ENCODE data around the gene PLA2G2E.
"Not testable (repeated sequence)": the region's sequence is repeated elsewhere in the genome, so short reads cannot be mapped to it uniquely, and the experiment has no call there.

Gene PLA2G2E

DNA sequence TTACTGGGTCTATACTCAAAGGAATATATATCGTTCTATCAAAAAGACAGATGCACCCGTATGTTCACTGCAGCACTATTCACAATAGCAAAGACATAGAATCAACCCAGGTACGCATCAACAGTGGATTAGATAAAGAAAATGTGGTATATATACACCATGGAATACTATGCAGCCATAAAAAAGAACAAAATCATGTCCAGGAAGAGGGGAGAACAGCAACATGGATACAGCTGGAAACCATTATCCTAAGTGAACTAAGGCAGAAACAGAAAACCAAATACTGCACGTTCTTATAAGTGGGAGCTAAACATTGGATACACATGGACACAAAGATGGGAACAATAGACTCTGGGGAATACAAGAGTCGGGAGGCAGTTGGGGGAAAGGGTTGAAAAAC, 42.6 kb downstream of the PLA2G2E start:
- not testable (repeated sequence) for DNase-seq

DNA sequence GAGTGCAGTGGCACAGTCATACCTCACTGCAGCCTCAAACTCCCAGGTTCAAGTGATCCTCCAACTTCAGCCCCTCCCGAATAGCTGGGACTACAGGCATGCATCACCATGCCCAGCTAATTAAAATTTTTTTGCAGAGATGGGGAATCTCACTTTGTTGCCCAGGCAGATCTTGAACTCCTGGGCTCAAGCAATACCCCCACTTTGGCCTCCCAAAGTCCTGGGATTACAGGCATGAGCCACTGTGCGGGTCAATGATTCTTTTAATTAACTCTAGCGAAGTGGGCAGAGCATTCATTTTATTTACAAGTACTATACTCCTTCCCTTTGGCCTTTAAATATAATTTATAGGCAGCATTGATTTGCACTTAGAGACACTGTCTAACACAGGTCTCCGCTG, 43.8 kb downstream of the PLA2G2E start:
- DNase-seq, result no peak

DNA sequence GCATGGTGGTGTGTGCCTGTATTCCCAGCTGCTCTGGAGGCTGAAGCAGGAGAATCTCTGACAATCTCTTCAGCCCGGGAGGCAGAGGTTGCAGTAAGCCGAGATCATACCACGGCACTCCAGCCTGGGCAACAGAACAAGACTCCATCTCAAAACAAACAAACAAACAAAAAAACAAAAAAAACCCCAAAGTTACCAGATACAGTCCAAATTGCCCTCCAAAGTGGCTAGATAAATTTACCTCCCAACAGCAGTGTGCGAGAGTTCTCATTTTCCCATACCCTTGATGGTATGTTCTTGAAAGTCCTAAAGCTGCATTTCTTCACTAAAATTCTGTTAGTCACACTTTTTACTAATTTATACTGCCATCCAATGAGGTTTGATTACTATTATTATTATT, 44.2 kb downstream of the PLA2G2E start:
- DNase-seq, result no peak

DNA sequence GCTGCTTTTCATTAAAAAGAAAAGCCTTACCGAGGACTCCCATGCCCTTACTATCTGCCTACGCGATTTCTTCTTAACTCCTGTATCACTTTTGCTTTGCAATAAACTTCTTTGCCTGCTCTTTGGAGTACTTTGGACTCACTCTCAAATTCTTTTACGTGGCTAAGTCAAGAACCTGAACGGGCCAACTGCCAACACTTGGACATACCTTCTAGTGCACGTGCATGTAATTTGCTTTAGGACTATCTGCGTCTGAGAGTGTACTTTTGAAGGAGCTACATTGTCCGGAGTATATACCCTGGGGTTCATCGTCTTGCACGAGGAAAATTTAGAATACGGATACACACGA, 44.8 kb downstream of the PLA2G2E start:
- no peak for DNase-seq

DNA sequence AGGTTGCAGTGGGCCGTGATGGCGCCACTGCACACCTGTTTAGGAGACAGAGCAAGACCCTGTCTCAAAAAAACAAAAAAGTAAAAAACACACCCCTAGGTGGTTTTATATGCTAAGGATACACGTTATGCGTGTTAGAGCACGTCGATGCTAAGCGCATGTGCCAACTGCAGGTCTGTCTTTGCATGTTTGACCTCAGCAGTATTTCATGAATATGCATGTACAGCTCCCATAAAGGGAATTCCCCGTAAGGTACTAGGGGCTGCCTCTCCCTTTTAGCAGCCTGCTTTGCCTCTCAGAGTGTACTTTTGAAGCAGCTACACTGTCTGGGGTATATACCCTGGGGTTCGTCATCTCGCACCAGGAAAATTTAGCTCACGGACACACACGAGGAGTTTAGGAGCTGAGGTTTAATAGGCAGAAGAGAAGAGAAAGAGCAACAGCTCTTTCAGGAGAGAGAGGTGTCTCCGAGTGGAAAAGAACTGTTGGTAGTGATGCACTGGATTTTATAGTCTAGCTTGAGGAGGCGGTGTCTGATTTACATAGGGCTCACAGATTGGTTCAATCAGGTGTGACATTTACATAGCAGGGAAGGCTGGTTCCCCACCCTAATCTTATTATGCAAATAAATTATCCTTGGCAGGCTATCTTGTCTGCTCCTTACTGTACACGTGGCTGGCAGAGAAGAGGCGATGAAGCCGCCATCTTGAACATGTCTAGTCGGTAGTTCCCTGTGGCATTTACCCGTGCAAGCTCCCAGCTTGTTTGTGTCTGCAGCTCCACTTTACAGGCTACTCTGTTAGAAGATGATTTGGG, 45.4 kb downstream of the PLA2G2E start:
- DNase-seq, result no peak

DNA sequence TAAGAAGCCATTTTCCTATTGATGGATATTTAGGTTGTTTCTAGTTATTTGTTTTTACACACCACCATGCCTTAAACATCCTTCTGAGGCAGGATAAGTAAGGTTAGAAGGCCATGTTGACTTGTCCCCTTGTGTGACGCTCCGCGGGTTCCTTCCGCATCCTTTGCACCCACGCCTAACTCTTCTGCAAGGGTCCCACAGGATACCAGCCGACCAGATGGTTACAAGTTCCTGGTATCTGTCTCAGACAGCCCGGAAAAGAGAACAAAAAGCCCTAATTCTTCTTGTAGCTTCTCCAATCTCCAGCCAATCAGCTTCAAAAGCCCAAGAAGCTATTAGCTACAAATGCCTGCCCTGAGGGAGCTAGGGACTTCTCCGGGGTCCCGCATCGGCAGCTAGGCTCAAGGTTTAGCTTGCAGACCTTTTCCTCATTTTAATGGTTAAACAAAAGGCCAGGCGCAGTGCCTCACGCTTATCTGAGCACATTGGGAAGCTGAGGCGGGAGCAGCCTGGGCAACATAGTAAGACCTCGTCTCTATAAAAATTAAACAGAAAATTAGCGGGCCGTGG, 46.2 kb downstream of the PLA2G2E start:
- no peak for DNase-seq

DNA sequence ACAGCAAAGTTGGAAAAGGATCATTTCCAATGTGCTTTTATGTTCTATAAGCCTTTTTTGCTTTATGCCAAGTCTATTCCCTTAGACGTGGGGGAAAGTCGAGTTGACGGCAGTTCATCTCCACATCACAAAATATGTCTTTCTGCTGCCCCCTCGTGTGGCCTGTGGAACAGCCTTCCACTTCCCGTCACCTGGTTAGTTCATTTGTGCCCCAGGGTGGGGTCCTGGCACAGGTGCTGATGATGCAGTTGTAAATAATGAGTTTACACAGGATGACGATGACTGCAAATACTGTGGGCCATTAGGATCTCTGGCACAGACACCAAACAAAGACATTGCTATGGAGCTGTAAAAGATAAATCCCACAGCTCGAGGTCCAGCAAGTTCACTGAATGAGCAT, 51.2 kb downstream of the PLA2G2E start:
- no peak for DNase-seq
